ENCODE measurements around the gene WFDC8. TPM values are rescaled to one million over a fixed set of nuclear protein-coding genes. Genes with fewer than 3 reads are reported as not detected.

The WFDC8 gene
- total RNA-seq, 1 donor from 2014 or later: not detected

Other genes starting within 250 kb of the WFDC8 start
- gene SDC4, start 230.9 kb downstream of the WFDC8 start, total RNA-seq: 118 TPM
- 41.3 TPM for gene SYS1, start 216.1 kb downstream of the WFDC8 start, total RNA-seq
- gene TP53TG5, start 201.0 kb downstream of the WFDC8 start, total RNA-seq: not detected
- 48.0 TPM for gene DBNDD2, start 171.0 kb downstream of the WFDC8 start, total RNA-seq
- gene PIGT, start 163.1 kb downstream of the WFDC8 start, total RNA-seq: 98.3 TPM
- gene WFDC2, start 109.5 kb downstream of the WFDC8 start, total RNA-seq: 144 TPM
- not detected for gene SPINT3, start 63.7 kb downstream of the WFDC8 start, total RNA-seq
- gene WFDC6, start 39.8 kb downstream of the WFDC8 start, total RNA-seq: not detected
- not detected for gene EPPIN, start 31.9 kb downstream of the WFDC8 start, total RNA-seq
- gene WFDC10A, start 50.5 kb upstream of the WFDC8 start, total RNA-seq: not detected
- gene WFDC9, start 52.0 kb upstream of the WFDC8 start, total RNA-seq: not detected
- not detected for gene WFDC11, start 91.0 kb upstream of the WFDC8 start, total RNA-seq
- gene WFDC13, start 122.8 kb upstream of the WFDC8 start, total RNA-seq: not detected
- gene WFDC10B, start 125.7 kb upstream of the WFDC8 start, total RNA-seq: 0.49 TPM
- gene SPINT4, start 143.1 kb upstream of the WFDC8 start, total RNA-seq: not detected
- 1.8 TPM for gene WFDC3, start 212.6 kb upstream of the WFDC8 start, total RNA-seq
- gene DNTTIP1, start 212.7 kb upstream of the WFDC8 start, total RNA-seq: 26.4 TPM
- gene UBE2C, start 233.4 kb upstream of the WFDC8 start, total RNA-seq: 2.9 TPM
- gene TNNC2, start 248.0 kb upstream of the WFDC8 start, total RNA-seq: 0.81 TPM

All from mucosa of gallbladder (tissue), 1 donor.